OCI-LY7 (cell line): ENCODE measurements around the gene FIGN. TPM values are rescaled to one million over a fixed set of nuclear protein-coding genes. Genes with fewer than 3 reads are reported as not detected.

Experiments used
- BruUV-seq: library from RNA; stranded (reverse); fragments of 400-500 nt; replicated peaks from 2 replicates; lab custom pipeline; 2021; lab: Mats Ljungman, UMichigan
- CTCF ChIA-PET: fragments of 300-600 bp; sonication (Branson Sonifier 250); formaldehyde crosslinking; loops from one replicate; lab custom pipeline; 2022; ENCODE audit warnings: antibody characterized with exemption; ENCODE audit not compliant: unreplicated experiment; lab: Charles Lee
- POLR2A ChIA-PET: fragments of 300-600 bp; sonication (Branson Sonifier 250); formaldehyde crosslinking; loops from one replicate; lab custom pipeline; 2022; ENCODE audit warnings: antibody characterized with exemption; lab: Charles Lee
- DNase-seq: peaks from one replicate; pipeline ENCODE4 v3.0.0-alpha.2; 2015; ENCODE audit warnings: low spot score
- H2AFZ ChIP-seq: fragments of 200-600 bp; sonication (generic), shearing (Covaris generic); 2 replicates; pipeline ENCODE4 v1.6.1; 2014; ENCODE audit warnings: mild to moderate bottlenecking, antibody characterized with exemption, low read length, moderate library complexity
- H3K27ac ChIP-seq: fragments of 200-600 bp; sonication (generic); 2 replicates; pipeline ENCODE4 v1.5.1; 2014; ENCODE audit warnings: mixed run types, low read depth, mild to moderate bottlenecking, moderate library complexity, low read length, inconsistent platforms; ENCODE audit not compliant: poor library complexity, severe bottlenecking
- H3K36me3 ChIP-seq: fragments of 200-600 bp; sonication (generic); 2 replicates; pipeline ENCODE4 v1.6.1; 2014; ENCODE audit warnings: mild to moderate bottlenecking, antibody characterized with exemption, low read length, moderate library complexity, mixed read lengths; ENCODE audit not compliant: insufficient read depth
- H3K4me1 ChIP-seq: fragments of 200-600 bp; sonication (generic); 2 replicates; pipeline ENCODE4 v1.5.1; 2014; ENCODE audit warnings: mild to moderate bottlenecking, low read length; ENCODE audit not compliant: insufficient read depth, poor library complexity, severe bottlenecking
- H3K4me2 ChIP-seq: fragments of 200-600 bp; sonication (generic); 2 replicates; pipeline ENCODE4 v1.6.1; 2014; ENCODE audit warnings: mild to moderate bottlenecking, low read length
- H3K4me3 ChIP-seq: fragments of 200-600 bp; sonication (generic); 2 replicates; pipeline ENCODE4 v1.5.1; 2014; ENCODE audit warnings: mild to moderate bottlenecking, low read depth, low read length; ENCODE audit not compliant: poor library complexity, severe bottlenecking
- H3K79me2 ChIP-seq: fragments of 200-600 bp; sonication (generic); 2 replicates; pipeline ENCODE4 v1.6.1; 2016; ENCODE audit warnings: low read depth, mild to moderate bottlenecking, low read length, moderate library complexity, mixed read lengths; ENCODE audit not compliant: insufficient read depth
- H3K9me2 ChIP-seq: fragments of 200-600 bp; sonication (generic); 2 replicates; pipeline ENCODE4 v1.6.1; 2016; ENCODE audit warnings: mild to moderate bottlenecking, low read length, mixed read lengths; ENCODE audit not compliant: insufficient read depth
- H3K9me3 ChIP-seq: fragments of 200-600 bp; sonication (generic); 2 replicates; pipeline ENCODE4 v1.6.1; 2014; ENCODE audit warnings: mild to moderate bottlenecking, mixed run types, low read length, mixed read lengths
- H4K20me1 ChIP-seq: fragments of 200-600 bp; sonication (generic); 2 replicates; pipeline ENCODE4 v1.6.1; 2014; ENCODE audit warnings: mild to moderate bottlenecking, antibody characterized with exemption, low read length, moderate library complexity, mixed read lengths; ENCODE audit not compliant: insufficient read depth
- EZH2phosphoT487 ChIP-seq: fragments of 200-600 bp; sonication (generic); IDR thresholded peaks from 2 replicates; pipeline ENCODE4 v1.6.1; 2018; ENCODE audit warnings: low read depth, borderline replicate concordance, mild to moderate bottlenecking, mixed run types, antibody characterized with exemption, low read length, moderate library complexity, mixed read lengths
- intact Hi-C: fragments of 100-400 bp; cut with micrococcal nuclease; formaldehyde crosslinking; loops from one replicate; pipeline ENCODE4 v1.10.0; 2022; ENCODE audit not compliant: unreplicated experiment
- total RNA-seq, 2 experiments: library from RNA; depleted of rRNA in 1 of 2; stranded (reverse); fragments of >200 nt in 1 of 2; shearing (Covaris generic) in 1 of 2; gene quantifications; 2 replicates each; pipeline ENCODE4 v1.2.3, GENCODE V29; 2014 to 2022
- TF ChIP-seq, protein P1 (sequence below): fragments of 200-600 bp; sonication (generic); conservative IDR thresholded peaks from 2 replicates; pipeline ENCODE4 v1.5.1; 2014; ENCODE audit warnings: mild to moderate bottlenecking, antibody characterized with exemption, low read length, moderate library complexity, mixed read lengths

FIGN gene
- total RNA-seq, 2 experiments from 2014 or later = not detected

DNA sequence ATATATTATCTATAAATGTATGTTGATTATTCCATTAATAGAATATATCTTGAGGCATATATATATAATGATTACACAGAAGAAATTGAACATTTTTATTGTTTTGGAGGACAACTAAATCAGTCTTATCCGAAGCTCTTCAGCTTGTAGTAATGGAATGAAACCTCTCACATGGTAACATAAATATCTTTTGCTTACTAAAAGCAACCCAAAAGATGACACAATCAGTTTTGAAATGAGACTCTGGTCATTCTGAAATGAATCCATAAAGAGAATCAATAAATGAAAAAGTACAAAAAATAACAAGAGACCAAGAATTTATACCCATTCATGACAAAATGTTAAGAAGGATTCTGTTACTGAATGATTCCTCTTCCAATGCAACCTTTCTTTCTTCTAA is 110.2 kb downstream of the FIGN start:
- BruUV-seq = no TSS peak
- CTCF ChIA-PET = no interaction called here
- POLR2A ChIA-PET = interaction anchor here (0.5 to 0.7 kb wide), 2 partner anchors 172 to 454 kb away, joined by 3 read pairs; no protein-coding TSS in a partner anchor

DNA sequence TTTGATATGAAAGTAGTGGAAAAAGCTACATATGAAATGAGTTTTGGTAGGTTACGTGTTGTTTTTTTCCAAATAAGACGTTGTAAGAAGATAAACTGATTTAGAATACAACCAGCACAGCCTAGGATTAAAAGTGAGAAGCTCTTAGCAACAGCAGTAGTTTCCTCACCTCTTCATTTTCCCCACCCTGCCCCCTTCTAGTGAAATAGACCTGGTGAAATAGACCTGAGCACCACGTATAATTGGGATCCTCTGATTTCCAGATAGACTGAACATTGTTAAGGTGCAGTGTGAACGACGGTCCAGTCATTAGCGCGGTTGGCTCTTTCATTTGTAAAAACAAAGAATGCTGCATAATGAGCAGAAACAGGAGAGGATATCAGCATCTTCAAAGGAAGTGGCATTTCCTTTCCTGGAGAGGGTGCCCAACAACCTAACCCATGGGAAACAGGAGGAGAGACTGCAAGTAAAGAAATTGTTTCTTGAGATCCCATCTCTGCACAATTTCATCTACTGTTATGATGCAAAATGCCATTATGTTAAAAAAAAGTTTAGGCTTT is 114.3 kb downstream of the FIGN start:
- intact Hi-C loops = no loop called here
- CTCF ChIA-PET = no interaction called here
- DNase-seq = no peak
- Histone ChIP-seq H3K36me3 (no peaks in the 10 kb centered on the region), H4K20me1 (no peaks in the 10 kb centered on the region), H3K4me1 (no peaks in the 10 kb centered on the region), H3K79me2 (no peaks in the 10 kb centered on the region), H3K9me3 (no peaks in the 10 kb centered on the region), H3K9me2 (no peaks in the 10 kb centered on the region), H3K4me2 (no peak overlapping the region), H2AFZ (no peak overlapping the region), H3K27ac (no peak overlapping the region), H3K4me3 (no peak overlapping the region)
- TF ChIP-seq, protein P1, sequence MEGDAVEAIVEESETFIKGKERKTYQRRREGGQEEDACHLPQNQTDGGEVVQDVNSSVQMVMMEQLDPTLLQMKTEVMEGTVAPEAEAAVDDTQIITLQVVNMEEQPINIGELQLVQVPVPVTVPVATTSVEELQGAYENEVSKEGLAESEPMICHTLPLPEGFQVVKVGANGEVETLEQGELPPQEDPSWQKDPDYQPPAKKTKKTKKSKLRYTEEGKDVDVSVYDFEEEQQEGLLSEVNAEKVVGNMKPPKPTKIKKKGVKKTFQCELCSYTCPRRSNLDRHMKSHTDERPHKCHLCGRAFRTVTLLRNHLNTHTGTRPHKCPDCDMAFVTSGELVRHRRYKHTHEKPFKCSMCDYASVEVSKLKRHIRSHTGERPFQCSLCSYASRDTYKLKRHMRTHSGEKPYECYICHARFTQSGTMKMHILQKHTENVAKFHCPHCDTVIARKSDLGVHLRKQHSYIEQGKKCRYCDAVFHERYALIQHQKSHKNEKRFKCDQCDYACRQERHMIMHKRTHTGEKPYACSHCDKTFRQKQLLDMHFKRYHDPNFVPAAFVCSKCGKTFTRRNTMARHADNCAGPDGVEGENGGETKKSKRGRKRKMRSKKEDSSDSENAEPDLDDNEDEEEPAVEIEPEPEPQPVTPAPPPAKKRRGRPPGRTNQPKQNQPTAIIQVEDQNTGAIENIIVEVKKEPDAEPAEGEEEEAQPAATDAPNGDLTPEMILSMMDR = no peak
- no peak for TF ChIP-seq EZH2phosphoT487
- POLR2A ChIA-PET = no interaction called here
- BruUV-seq = no TSS peak

More for the DNA sequence above, 110.2 kb downstream of the FIGN start:
- Histone ChIP-seq H3K4me2 (no peak overlapping the region), H3K4me1 (no peaks in the 10 kb centered on the region), H3K9me3 (no peaks in the 10 kb centered on the region), H3K27ac (no peak overlapping the region), H3K9me2 (no peaks in the 10 kb centered on the region), H2AFZ (no peak overlapping the region), H4K20me1 (no peaks in the 10 kb centered on the region), H3K4me3 (no peak overlapping the region), H3K36me3 (no peaks in the 10 kb centered on the region), H3K79me2 (no peaks in the 10 kb centered on the region)
- intact Hi-C loops = no loop called here
- DNase-seq = no peak
- no peak for TF ChIP-seq EZH2phosphoT487
- TF ChIP-seq, protein P1 = no peak

DNA sequence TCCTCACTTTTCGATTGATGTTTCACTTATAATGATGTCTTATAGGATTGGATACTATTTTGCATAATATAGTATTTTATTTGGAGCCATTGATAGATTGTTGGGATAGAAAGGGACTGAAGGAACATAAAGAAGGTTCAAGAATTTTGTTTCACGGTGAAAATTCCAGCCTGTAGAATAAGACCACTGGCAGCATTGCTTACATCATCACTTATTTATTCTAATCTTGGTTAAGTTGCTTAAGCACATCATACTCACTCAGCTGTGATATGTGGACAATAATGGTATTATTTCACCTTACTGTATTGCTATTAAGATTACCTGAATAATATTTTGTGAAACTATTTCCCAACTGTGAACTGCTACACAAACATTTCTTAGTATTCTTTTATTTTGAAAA is 118.3 kb downstream of the FIGN start:
- H3K79me2 ChIP-seq = no peaks in the 10 kb centered on the region

More for the DNA sequence above, 118.3 kb downstream of the FIGN start:
- Histone ChIP-seq H2AFZ (no peak overlapping the region), H3K4me1 (no peaks in the 10 kb centered on the region), H3K27ac (no peak overlapping the region), H3K4me3 (no peak overlapping the region), H3K4me2 (no peak overlapping the region), H3K36me3 (no peaks in the 10 kb centered on the region), H3K9me2 (no peaks in the 10 kb centered on the region), H3K9me3 (no peaks in the 10 kb centered on the region), H4K20me1 (no peaks in the 10 kb centered on the region)
- intact Hi-C loops = no loop called here
- ChIA-PET POLR2A (no interaction called here), CTCF (no interaction called here)
- no peak for DNase-seq
- no peak for TF ChIP-seq EZH2phosphoT487
- TF ChIP-seq, protein P1 = no peak
- no TSS peak for BruUV-seq
